HG02571 (cell line): ENCODE measurements around the gene FUBP3.

Experiments used
- ATAC-seq: cut with Tn5 transposase; IDR thresholded peaks from one replicate; pipeline ENCODE4 v1.9.1; 2021; ENCODE audit warnings: mild to moderate bottlenecking, moderate library complexity; ENCODE audit not compliant: unreplicated experiment

The FUBP3 gene

DNA sequence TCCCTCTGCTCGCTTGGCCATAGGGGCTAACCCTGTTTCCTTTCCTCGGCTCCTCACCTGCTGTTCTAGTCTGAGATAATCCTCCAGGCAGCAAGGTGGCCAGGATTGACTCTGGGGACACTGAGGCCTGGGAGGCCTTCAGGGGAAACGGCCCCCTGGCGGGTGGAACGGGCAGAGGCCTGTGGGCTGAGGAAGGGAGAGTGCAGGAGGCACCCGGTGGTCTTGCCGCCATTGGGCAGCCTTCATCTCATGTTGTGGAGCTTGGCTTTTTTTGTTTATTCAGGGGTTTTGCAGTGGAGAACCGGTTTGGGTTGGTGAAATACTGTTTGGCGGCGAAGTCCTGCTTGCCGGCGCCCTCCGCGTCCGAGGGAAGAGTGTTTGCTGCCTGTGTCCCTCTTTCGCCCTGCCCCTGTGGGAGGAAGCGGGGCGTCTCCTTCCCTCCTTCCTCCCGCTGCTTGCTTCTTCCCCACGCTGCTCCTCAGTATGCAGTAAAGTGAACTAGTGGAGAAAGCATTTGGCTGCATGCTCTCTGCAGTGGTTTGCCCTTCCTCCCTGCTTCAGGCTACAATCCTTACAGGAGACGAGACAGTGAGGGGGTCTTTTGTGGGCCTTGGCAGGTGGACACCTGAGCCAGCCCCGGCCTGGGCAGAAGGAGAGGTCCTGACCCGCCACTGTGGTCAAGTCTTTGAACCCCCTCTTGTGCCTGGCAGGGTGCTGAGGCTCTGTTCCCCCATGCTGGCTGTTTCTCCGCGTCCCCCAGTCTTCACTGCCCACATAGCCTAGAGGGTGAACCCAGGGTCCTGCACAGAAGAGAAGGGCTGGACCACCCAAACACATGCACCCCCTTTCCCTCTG lies 54.2 kb downstream of the FUBP3 start:
- ATAC-seq: no peak

DNA sequence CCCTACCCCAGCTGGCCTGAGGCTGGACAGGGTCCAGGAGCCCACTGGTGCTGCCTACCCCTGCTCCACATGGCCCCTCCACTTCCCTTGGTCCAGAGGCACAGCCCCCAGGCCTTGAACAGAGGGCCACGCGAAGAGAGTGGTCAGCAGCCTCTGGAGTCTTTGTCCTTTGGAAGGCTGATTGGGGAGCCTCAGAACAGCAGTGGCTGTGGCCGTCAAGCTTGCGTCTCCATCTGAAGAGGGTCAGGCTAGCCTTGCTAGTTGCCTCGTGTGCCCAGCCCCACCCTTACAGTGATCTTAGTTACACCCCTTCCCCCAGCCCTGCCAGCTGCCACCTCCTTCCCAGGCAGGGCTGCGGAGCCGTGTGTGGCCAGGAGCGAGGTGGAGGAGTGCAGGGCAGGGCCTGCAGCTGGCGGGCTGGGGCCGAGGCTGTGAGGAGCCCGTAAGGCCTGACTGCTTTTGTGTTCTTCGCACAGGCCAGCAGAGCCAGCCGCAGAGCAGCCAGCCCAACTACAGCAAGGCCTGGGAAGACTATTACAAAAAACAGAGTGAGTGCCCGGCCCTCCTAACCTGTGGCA lies 54.9 kb downstream of the FUBP3 start:
- ATAC-seq: no peak

DNA sequence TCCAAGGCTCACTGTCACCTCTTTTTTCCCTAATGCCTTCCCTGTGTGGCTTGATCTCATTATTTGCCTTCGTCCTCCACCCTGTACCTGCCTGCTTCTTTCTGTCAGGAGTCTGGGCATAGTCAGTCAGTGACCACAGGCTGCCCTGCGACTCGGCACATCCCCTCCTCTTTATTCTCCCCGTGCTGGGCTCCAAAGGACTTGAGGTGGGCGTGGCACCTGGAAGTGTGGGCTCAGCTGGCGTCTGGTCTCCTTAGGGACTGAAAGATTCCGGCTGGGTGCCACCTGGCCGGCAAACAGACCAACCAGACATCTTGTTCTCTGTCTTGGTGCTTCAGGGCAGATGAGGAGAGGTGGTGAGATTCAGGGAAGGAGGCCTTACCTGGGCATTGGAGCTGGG lies 55.4 kb downstream of the FUBP3 start:
- no peak for ATAC-seq

DNA sequence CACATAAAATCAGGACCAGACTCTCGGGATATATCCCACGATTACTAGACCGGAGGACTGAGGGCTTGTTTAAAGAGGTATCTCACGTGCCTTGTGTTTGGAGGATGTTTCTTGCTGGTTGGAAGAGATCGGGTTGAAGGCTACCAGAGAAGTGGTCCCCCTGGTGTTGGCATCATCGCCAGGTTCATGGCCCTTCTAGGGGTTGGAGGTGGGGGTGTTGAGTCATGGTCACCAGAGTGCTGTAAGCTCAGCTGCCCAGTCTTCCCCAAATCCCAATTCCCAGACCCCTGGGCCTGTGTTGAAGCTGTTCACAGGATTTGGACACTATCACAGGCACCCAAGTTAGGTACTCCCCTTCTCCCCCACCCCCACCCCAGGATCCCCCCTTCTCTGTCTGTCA lies 55.9 kb downstream of the FUBP3 start:
- ATAC-seq: no peak

DNA sequence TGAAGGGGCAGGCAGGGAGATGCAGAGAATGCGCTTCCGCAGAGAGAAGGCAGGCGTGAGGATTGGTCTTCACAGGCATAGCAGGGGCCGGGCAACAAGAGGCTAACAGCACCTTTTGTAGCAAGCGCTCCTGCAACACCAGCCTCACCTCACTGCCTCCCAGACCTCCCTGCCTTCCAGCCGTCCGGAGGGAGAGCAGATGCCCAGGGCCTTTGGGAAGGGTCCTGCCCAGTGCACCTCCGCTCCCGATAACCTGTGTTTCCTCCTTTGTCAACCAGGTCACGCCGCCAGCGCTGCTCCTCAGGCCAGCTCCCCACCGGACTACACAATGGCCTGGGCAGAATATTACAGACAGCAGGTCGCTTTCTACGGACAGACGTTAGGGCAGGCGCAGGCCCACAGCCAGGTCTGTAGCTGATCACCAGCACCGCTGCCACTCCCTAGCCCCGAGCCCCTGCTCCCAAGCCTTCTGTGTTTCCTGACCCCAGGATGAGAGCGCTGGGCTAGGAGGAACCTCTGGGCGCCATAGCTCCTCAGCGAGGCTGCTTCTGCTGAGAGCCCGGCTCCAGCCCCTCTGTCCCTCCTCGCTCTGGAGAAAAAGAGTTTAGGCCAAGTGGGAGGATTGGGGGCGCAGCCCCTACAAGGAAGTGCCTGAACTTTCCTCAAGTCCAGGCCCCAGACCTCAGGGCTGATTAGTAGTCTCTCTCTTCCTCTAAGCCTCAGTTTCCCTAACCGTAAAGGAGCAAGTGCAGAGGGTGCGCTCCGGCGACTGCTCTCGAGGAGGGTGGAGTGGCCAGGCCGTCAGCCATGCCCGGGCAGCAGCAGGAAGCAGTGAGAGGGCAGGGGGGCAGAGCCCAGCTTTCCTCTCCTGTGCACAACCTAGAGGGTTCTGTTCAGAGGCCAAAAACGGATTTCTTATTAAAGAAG lies 56.6 kb downstream of the FUBP3 start:
- no peak for ATAC-seq

DNA sequence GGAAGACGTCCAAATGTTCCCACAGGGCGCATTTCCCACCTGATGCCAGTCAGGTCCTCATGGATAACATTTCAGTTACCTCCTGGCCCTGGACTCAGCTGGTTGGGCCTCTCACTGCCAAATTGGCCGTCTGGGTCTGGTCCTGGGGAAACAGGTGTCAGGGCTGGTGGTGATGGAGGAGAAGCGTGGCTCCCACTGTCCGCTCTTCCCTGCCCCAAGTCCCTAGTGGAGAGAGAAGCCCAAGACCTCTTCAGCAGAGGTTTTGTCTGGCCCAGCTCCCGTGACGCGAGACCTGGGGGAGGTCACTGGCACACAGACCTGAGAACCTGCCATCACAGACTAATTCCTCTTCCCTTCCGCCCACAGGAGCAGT lies 57.3 kb downstream of the FUBP3 start:
- ATAC-seq: no peak

DNA sequence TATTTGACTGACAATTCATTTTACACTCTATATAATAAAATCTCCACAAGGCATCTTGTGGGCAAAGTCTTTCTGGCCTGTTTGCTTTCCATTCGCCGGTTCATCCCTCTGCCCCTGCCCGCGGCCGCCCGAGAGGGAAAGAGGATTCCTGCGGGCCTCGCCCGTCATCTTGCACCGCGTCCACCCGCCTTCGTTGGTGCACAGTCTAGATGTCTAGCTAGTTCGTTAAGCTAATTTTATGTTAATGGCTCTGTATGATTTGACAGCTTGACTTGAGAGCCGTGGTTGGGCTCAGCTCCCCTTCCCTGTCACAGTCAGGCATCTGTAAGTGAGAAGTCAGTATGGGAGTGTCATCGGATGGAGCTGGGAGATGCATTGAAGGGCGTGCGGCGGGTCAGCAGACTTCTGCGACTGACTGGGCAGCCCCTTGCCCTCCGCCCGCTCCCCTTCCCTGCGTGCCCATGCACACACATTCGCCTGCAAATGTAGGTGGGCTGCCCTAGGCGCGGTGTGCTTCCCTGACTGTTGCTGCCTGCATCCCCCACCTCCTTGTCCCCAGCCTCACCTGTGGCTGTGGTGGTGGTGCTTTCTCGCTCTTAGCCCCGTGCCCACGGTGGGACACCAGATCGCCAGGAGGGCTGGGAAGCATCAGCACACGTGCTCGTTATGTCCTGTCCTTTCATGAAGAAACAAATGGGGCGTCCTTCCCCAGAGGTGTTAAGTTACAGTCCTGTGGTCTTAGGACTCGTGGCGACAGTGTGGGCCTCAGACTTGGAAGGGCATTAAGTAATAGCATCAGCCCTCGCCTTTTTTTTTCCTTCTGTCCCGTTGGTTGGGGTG lies 59.1 kb downstream of the FUBP3 start:
- no peak for ATAC-seq

DNA sequence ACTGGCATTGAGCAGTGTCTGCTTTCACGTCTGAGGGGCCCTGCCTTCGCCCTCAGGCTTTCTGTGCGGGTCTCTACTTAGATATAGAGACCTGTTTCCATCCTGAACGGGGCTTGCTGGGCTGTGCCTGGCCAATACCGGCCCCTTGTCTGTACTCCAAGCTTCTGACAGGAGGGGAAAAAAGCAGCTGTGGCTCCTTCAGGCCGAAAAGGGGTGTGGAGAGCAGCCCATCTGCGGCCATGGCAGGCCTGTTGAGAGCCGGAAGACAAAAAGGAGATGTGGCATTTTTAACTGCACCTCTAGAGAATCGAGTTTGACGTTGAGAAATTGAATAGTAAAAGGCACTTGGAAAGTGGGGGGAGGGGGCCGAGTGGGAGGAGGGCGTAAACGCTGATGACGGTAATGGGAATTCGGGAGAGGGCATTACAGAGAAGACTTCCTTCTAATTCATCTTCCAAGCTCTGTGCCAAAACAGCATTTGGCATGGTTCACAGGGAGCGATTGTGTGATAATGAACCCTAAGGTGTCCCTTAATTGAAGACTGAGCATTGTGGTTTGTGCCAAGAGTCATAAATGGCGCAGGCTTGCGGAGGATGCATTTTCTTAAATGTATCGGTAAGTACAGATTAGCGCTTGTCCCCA lies 59.9 kb downstream of the FUBP3 start:
- no peak for ATAC-seq

DNA sequence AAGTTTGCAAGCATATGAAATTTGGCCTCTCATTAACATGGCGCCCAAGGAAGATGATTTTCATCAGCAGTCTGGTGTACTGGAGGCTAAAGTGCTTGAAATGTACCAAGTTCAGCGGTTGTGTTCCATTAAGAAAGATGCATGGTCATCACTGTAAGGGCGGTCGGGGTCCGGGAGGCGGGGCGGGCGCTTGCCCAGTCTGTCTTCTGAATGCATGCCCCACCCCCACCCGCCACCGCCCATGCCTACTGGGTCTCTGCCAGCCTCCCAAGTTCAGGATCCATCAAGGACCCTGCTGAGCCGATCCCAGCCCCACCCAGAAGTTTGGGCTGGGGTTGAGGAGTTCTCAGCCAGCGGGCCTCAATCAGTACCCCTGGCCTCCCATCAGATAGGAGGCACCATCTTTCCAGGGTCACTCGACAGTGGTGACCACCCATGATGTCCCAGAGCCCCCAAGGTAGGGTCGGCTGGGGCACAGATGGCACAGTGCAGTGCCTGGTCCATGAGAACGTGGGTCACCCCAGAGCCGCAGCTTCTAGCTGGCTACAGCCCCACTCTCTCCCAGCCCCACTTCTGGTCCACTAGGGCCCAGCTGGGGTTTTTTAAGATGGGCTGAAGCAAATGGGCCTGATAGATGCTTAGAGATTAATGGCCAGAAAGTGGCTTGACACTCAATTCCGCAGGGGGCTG lies 60.6 kb downstream of the FUBP3 start:
- ATAC-seq: no peak

DNA sequence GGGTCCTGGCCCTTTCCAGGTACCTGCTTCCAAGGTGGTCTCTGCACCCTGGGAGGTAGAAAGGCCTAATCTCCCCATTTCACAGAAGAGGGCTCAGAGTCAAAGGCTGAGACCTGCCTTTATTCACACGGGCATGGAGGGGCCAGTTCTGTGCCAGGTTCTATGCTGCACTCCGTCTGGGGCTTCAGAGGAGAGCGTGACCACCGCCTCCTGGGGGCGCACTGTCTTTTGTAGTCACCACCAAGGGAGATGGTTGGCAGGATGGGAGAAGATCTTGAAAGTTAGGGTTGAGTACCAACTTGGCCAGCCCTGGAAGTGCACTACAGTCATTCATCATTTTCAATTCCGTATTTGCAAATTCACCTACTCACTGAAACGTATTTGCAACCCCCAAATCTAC lies 61.3 kb downstream of the FUBP3 start:
- no peak for ATAC-seq

DNA sequence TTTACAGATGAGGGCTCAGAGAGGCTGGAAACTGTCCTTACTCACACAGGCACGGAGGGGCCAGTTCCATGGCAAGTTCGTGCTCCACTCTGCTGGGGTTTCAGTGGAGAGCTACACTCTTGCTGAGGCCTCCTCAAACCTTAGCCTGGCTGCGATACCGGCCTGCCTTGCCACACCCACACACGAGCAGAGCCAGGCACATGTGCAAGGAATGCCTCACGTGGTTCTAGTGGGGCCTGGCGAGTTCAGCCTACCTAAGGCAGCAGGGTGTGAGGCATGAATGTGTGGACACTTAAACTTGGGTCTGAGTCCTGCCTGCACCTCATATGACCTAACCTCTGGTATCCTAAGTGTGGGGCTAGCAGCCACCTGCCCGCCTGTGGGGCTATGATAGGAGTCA lies 63.5 kb downstream of the FUBP3 start:
- ATAC-seq: no peak

DNA sequence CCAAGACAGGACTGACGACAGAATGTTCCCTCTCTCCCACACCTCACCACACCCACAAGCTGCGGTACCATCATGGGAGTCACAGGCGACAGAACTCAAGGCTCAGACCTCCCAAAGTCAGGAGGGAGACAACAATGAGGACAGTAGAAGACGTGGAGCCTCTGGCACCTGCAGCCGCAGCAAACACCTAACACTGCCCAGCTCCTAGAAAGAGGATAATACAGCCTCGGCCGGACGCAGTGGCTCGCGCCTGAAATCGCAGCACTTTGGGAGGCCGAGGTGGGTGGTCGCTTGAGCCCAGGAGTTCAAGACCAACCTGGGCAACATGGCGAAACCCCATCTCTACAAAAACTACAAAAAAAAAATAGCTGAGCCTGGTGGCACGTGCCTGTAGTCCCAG lies 71.8 kb downstream of the FUBP3 start:
- no peak for ATAC-seq

DNA sequence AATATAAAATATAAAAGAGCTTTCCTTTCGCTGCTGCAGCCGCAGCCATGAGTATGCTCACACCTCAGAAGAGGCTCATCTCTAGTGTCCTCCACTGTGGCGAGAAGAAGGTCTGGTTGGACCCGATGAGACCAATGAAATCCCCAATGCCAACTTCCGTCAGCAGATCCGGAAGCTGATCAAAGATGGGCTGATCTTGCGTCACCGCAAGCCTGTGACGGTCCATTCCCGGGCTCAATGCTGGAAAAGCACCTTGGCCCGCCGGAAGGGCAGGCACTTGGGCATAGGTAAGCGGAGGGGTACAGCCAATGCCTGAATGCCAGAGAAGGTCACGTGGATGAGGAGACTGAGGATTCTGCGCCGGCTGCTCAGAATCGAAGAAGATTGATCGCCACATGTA lies 72.4 kb downstream of the FUBP3 start:
- no peak for ATAC-seq

DNA sequence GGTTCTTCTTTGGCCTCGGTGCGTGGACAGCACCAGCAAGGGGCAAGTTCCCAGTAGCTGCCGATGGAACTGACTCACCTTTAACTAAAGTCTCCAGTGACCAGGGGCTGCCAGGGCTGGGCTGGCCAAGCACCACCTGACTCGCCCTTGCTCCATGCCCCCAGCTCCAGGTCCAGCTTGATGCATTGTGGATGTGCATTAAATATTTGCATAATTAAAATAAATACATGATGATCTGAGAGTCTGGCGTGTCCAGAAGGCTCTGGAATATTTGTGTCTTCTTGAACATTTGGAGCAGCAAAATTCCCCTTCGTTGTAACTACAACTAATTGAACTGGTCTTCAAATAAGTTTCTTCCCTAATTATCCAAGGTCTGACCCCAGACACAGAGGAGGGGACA lies 75.5 kb downstream of the FUBP3 start:
- ATAC-seq: no peak

DNA sequence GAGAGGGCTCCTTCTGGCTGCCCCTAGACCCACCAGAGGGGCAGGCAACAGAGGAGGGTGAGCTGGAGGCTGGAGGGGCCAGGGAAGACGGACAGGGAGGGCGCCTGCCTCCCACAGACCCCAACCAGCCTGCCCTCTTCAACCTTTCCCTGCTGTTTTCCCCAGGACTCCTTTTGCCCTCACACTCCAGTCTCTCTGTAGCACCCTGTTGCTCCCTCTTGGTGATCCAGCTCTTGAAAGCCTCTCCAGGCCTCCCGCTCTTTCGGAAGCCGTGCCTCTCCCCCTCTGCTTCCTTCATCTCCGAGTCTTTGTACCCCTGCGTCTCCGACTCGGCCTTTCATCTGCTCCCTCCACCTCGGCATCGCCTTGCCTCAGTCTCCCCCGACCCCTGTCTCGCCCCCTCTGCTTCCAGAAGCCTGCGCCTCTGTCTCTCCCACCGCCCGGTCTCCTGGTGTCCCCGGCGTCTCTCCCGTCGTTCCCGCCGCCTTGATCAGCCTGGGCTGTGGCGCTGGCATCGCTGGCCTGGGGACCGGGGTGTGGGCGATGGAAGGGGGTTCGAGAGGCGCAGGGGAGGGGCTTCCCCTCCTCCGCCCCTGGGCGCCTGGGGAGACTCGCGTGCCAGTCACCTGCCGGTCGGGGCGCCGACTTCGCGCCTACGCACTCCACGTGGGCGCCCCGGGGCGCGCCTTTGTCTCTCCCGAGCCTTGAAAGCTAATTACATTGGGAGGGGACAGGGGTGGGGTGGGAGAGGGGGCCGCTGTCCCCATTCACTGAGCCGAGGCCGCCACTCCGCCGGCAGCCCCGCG lies 79.7 kb downstream of the FUBP3 start:
- no peak for ATAC-seq

DNA sequence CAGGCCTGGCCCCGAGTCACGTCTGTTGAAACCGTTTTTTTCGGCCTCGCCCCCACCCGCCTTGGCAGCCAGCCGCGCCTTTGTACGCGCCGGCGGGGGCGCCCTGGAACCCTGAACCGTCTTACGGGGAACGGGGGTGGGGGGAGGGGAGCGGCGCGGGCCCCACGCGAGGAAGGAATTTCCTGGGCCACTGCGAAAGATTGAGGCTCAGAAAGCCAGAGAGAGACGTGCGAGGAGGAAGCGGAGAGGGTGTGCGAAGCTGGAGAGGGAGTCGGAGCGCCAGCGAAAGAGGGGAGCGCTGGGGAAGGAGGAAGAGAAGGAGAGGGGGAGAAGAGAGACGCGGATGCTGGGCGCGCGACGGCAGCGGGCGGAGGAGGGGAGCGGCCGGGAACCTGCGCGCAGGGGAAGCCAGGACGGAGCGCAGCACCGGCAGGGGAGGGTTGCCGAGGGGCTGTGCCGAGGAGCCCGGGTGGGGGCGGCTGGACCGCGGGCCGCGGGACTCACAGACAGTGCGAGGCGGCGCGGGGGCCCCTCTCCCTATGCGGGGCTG lies 80.4 kb downstream of the FUBP3 start:
- ATAC-seq: no peak

DNA sequence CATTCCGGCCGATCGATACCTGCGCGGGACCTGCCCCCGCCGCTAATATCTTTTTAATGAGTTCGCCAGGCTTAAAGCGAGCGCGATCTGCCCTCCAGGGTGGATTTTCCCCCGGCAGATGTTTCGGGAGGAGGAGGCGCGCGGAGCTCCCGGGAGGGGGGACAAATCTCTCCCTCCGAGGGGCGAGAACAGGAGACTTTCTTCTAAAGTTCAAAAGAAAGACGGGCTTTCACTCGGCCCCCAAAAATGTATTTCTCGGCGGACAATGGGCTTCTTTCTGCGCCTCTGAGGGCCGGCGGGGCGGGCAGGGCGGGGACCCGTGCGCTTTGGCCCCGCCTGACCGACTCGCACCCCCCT lies 80.9 kb downstream of the FUBP3 start:
- ATAC-seq: no peak

DNA sequence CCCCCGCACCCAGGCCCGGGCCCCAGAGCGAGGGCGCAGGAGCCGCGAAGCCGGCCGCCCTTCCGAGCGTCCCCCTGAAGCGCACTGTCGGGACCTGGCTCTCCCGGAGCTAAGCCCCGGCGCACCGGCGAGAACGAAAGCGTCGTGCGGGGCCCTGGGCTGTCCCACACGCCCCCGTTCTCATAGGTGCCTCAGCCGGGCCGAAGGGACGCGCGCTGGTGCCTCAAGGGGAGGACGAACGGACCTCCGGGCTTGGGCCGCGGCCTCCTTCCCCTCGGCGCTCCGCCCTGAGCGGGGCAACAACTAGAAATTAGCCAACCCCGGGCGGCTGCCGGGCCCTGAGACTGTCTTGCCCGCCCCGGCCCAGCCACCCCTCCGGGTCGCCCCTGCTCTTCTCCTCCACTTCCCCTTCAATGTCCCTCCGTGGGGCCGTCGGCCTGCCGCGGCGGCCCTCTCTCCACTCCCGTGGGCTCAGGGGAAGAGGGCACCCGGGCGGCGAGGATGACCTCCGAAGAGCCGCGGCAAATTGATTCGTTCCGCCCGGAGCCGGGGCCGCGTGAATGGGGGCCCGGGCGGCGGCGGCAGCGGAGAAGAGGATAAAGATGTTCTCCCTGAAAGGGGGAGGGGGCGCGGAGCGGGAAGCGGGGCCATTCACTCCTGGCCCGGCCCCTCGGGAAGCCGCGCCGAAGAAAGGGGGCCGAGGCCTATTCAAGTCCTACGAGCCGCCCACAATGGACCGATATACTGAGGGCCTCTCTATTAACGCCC lies 81.5 kb downstream of the FUBP3 start:
- no peak for ATAC-seq
